Kasumi-1 (cell line): ENCODE results near the gene FBXO11.
"Not testable (repeated sequence)": the region's sequence is repeated elsewhere in the genome, so short reads cannot be mapped to it uniquely, and the experiment has no call there.

Experiments
- DNase-seq, 2 experiments: peaks; one replicate each; lab custom pipeline; 2025; lab: John Stamatoyannopoulos, UW

The FBXO11 gene

GRCh38 chr2:47906157-47907038 lies at the start of gene FBXO11:
FBXO11 (minus strand) TSS chr2:47906498; CDS start chr2:47905720, 778 bp downstream.
- DNase-seq: peak; percentile 98

DNA sequence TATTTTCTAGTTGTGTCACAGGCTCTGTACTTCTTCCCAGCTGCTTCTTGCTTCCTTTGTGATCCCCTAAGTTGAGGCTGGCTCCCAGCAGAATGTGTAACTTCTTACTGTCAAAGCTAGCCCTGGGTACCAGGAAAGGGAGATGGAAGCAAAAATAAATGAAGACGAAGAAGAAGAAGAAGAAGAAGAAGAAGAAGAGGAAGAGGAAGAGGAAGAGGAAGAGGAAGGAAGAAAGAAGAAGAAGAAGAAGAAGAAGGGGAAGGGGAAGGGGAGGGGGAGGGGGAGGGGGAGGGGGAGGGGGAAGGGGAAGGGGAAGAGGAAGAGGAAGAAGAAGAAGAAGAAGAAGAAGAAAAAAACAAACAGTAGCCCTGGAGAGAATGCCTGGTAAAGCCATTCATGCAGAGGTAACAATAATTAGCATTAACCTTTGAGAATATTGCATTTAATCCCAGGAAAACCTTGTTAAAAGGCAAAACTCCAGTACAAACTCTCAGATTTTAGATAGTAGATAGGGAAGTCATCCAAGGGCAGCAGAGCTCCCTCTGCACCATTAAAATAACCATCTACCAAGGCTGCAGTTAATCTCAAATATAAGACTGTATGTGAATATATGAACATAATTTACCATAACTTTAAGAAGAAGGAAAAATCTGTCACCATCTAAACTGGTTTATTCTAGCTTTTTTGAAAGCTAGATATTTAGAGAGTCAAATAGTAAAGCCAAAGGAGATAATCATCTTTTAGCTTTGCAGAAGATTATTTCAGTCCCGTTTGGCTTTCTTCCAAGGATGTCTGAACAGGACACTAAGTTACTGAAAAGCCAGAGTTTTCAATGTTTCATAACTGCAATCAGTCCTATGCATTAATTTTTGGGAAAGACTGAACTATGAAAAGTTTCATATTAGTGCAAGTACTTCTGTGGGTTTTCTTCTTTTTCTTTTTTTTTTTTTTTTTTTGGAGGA lies 44.3 kb upstream of the FBXO11 start:
- no peak for DNase-seq

- no peak for DNase-seq
These were observed 40.3 kb upstream of the FBXO11 start for GRCh38 chr2:47946593-47946992.

DNA sequence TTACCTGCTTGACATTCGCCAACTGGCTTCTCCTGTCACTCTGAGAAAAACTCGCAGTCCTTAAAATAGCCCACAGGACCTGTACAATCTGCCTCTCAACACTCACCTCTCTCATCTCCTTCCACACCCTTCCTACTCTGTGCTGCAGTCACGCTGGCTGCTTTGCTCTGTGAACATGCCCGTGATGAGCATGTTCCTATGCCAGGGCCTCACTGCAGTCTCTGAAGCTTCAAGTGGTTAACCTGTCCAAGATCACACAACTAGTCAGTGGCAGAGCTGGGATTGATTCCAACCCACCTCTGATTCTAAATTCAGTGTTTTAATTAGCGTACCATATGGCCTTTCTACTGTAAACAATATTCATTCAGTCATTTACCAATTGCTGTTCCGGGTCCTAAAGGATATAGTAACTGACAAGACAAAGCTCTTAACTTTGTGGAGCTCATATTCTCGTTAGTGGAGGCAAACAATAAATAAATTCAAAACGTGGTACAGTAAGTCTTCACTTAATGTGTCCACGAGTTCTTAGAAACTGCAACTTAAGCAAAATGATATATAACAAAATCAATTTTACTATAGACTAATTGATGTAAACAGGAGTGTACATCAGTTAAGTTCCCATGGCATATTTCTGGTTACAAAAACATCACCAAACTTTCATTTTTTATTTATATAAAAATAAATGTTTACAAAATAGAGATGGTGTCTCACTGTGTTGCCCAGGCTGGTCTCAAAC lies 38.9 kb upstream of the FBXO11 start:
- no peak for DNase-seq

- no peak for DNase-seq
These were observed 35.6 kb upstream of the FBXO11 start for GRCh38 chr2:47941936-47942335.

DNA sequence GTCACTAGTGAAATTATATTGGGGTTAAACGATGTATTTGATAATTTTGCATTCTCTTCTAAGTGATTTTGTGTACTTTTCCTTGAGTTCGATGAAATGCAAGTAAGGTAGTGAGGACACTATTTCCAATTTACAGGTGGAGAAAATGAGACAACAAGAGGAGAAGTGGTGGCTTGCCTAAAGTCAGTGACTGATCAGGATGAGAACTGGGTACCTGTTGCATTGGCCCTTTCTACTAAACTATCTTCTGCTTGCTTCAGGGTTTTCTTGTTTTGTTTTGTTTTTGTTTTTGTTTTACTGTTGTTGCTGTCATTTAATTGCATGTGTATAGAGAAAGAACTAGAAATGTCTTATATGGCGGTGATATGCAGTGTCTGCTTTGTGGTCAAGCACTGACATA lies 31.4 kb upstream of the FBXO11 start:
- DNase-seq: no peak

GRCh38 chr2:47935071-47935470 lies 28.8 kb upstream of the FBXO11 start:
- DNase-seq: no peak

DNA sequence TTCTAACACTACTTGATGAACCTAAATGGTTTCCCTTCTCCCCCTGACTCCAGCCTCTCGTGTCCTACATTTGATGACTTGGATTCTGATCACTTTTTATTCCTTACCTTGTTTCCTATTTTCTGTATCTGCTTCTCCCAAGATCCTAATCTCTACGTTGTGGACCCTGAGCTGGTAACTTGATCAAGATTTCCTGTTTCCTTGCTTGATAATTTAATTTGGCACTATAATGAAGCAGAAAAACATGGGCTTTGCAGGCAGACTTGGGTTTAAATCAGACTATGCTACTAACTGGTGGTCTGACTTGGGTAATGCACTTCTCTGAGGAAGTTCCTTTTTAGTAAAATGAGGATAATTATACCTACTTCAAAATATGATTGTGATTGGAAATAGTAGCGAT lies 11.7 kb upstream of the FBXO11 start:
- DNase-seq: no peak

- DNase-seq: no peak
These were observed 11.1 kb upstream of the FBXO11 start for GRCh38 chr2:47917276-47917961.

GRCh38 chr2:47916412-47916811 lies 10.1 kb upstream of the FBXO11 start:
- DNase-seq: no peak

- DNase-seq: not testable (repeated sequence)
These were observed 4.4 kb upstream of the FBXO11 start for GRCh38 chr2:47910662-47911061.

GRCh38 chr2:47908682-47909081 lies 2.4 kb upstream of the FBXO11 start:
- no peak for DNase-seq

DNA sequence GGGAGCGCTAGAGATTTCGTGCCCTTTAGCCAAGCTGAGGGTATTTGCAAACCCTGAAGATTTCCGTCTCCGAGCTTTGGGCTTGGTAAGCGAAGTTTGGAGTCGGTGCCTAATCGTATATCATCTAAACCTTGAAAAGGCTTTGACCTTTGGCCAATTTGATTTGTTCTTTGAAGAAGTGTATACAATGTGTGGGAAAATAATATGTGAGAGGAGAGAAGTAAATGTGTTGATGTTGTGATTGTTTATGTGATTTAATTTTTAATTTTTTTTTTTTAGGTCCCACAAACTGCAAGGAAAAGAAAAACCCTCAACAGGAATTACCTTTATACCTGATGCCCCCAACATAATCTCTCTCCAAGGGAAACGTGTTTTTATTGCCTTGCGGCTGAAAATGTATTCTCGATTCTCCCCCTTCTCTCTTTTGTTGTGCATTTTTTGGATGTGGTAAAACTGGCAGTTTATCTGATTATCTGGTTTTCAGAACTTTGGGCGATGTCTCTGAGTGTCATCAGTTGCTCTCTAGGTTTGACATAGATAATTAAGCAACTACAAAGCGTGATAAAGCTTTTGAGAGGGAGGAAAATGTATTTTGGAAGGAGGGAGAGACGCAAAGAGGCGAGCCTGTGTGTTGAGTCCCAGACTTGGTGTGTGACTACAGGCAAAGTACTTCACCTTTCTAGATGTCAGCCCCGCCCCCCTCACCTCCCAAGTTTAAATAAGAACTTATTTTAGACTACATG lies 912 bp upstream of the FBXO11 start:
- DNase-seq: no peak

- peak in 1 of 2 experiments; percentile 33 for DNase-seq
These were observed 727 bp downstream of the FBXO11 start for GRCh38 chr2:47905386-47906156.

DNA sequence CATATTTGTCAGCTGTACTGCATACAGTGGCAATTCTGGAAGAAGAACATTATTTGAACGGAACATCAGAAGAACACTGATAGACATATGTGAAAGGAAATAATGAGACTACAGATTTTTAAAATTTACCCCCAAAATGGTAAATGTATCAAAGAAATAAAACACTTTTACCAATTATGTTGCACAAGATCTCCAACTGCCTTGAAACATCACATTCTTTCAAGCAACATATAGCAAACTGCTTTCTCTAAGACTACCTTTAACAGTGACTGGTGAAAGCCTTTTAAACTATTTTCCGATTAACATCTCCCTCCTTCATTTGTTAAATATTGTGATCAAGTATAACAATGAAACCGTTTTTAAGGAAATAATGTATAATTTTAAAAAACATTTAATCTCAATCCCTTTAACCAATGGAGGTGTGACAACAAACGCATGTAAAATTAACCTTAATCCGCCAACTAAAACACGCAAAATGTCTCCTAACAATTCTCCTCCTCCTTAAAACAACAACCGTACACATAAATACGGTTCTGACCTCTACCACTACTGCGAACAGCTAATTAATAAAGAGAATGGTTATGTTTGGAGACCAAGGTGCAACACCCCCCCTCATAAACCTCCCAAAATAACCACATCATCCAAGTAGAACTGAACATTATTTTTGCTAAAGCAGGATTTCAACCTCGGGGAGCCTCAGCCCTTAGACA lies 2.4 kb downstream of the FBXO11 start:
- DNase-seq: peak in 1 of 2 experiments; percentile 12

DNA sequence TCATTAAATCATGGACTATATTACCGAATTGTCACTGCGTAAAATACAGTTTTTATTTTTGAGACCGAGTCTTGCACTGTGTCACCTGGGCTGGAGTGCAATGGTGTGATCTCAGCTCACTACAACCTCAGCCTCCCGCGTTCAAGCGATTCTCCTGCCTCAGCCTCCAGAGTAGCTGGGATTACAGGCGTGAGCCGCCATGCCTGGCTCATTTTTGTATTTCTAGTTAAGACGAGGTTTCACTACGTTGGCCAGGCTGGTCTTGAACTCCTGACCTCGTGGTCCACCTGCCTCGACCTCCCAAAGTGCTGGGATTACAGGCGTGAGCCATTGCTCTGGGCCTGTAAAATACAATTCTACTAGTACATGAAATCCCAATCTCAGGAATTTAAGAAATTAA lies 4.4 kb downstream of the FBXO11 start:
- not testable (repeated sequence) for DNase-seq

GRCh38 chr2:47900857-47901256 lies 5.4 kb downstream of the FBXO11 start:
- DNase-seq: no peak

DNA sequence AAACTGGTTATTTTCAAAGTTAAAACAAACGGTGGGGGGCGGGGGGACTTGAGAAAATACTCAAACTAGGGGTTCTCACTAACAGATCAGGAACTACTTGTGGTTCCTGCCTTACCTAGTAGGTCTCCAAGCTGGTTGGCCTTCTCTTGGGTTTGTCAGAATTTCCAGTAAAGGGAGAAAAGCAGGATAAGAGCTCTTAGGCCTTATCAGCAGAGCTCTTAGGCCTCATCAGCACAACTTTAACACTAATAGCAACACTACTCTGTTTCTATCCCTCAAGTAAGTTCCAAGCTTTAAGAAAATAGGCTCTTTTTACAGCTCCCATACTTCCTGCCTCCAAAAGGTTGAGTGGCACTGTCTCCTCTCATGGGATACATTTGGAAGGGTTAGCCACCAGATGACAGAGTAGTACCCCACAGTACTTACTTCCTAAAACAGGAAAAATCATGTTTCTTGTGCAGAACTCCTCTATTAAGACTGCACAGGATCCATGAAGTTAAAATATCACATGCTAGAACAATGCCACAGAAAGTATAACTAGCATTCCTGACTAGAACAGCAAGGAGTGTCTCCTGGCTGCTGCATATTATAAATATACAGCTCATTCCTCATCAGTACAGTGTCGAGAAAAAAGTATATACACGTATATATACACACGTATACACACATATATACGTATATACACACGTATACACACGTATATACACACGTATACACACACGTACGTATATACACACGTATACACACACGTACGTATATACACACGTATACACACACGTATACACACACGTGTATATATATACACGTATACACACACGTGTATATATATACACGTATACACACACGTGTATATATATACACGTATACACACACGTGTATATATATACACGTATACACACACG lies 6.1 kb downstream of the FBXO11 start:
- peak in 1 of 2 experiments; percentile 22 for DNase-seq
